Transverse colon (tissue), 4 donors: ENCODE measurements around the gene DIS3L2. TPM values are rescaled to one million over a fixed set of nuclear protein-coding genes. Genes with fewer than 3 reads are reported as not detected.

Source experiments
- DNase-seq: peaks from one replicate; pipeline ENCODE4 v3.0.0-alpha.2; 2019
- H3K27ac ChIP-seq, 4 donors: fragments of 200-600 bp; sonication (generic); 2 replicates each; pipeline ENCODE4 v1.5.1; 2016 to 2018; ENCODE audit warnings: inconsistent platforms in 4 of 4
- H3K27me3 ChIP-seq: fragments of 200-600 bp; sonication (generic); 2 replicates; pipeline ENCODE4 v1.5.1; 2017; ENCODE audit warnings: inconsistent platforms
- H3K36me3 ChIP-seq, 4 donors: fragments of 200-600 bp; sonication (generic); 2 replicates each; pipeline ENCODE4 v1.5.1; 2017 to 2019; ENCODE audit warnings: inconsistent platforms in 4 of 4
- H3K4me1 ChIP-seq, 4 donors: fragments of 200-600 bp; sonication (generic); 2 replicates each; pipeline ENCODE4 v1.5.1; 2017 to 2020; ENCODE audit warnings: inconsistent platforms in 4 of 4
- H3K4me3 ChIP-seq, 4 donors: fragments of 200-600 bp; sonication (generic); 1 replicate in 1 of 4; 2 replicates in 3 of 4; pipeline versions ENCODE4 v1.5.1 to v1.6.1; 2017 to 2019; ENCODE audit warnings: inconsistent platforms in 4 of 4
- H3K9me3 ChIP-seq, 2 donors: fragments of 200-600 bp; sonication (generic); 2 replicates each; pipeline ENCODE4 v1.5.1; 2017 to 2019; ENCODE audit warnings: inconsistent platforms in 2 of 2
- EP300 ChIP-seq: sonication (generic); formaldehyde crosslinking; IDR thresholded peaks from one replicate; pipeline ENCODE4 v1.6.1; 2017; ENCODE audit warnings: antibody characterized with exemption, low read depth
- POLR2A ChIP-seq: fragments of 450-650 bp; IDR thresholded peaks from one replicate; pipeline ENCODE4 v1.6.1; 2016; ENCODE audit warnings: antibody characterized with exemption, mild to moderate bottlenecking, moderate library complexity
- POLR2AphosphoS5 ChIP-seq, 3 donors: sonication (generic); formaldehyde crosslinking; IDR thresholded peaks; one replicate each; pipeline ENCODE4 v1.6.1; 2016; ENCODE audit warnings: antibody characterized with exemption in 3 of 3
- WGBS, 2 donors: methylation state at CpG; one replicate each; pipeline ENCODE4 v1.1.5; 2018; ENCODE audit warnings: low coverage in 1 of 2; 5-methylcytosine and 5-hydroxymethylcytosine counted together
- in situ Hi-C, 4 donors: fragments of 200-750 bp; cut with MboI; loops; one replicate each; pipeline versions ENCODE4 v1.15.0 to v1.15.1; 2017; ENCODE audit warnings: low sequenced_read_pairs in 3 of 4, low pct_ligation_motif_present in 1 of 4, low pct_unique_long_range_greater_than_20kb in 1 of 4
- intact Hi-C: fragments of 100-400 bp; cut with DNase I; formaldehyde crosslinking; loops from one replicate; pipeline ENCODE4 v1.15.1; 2023; ENCODE audit warnings: low total_unique reads
- total RNA-seq, 4 donors: library from RNA; depleted of rRNA; stranded (reverse); fragments of >200 nt; gene quantifications; one replicate each; pipeline ENCODE4 v1.1.0, GENCODE V29; 2016
- TF ChIP-seq, protein P1 (sequence below), 5 experiments: fragments of 200-600 bp in 3 of 5; fragments of 450-650 bp in 2 of 5; sonication (generic) in 3 of 5; IDR thresholded peaks; 1 replicate in 2 of 5; 2 replicates in 3 of 5; pipeline ENCODE4 v1.5.1; 2016 to 2017; ENCODE audit warnings: antibody characterized with exemption in 5 of 5, inconsistent platforms in 3 of 5, mild to moderate bottlenecking in 2 of 5, moderate library complexity in 1 of 5

DIS3L2 gene
- total RNA-seq, 4 donors from 2014 or later = 24.7 to 99.9 (median 51.2) TPM

DNA sequence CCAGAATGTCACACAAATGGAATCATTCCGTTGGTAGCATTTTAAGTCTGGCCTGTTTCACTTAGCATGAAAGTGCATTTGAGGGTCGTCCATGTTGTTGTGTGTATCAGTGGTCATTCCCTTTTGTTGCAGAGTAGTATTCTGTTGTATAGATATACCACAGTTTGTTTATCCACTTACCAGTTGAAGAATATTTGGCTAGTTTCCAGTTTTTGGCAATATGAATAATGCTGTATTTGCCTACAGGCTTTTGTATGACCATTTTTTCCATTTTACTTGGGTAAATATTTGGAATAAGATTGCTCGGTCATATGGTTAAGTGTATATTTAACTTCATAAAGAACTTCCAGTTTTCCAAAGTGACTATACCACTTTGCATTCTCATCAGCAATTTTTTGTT, 317.0 kb downstream of the DIS3L2 start:
- H3K4me1 ChIP-seq = no peaks in the 10 kb centered on the region
- no peak for TF ChIP-seq POLR2AphosphoS5 (IDR thresholded peaks at IDR 0.05)
- no peak for TF ChIP-seq POLR2A
- TF ChIP-seq EP300 = no peak
- TF ChIP-seq, protein P1, sequence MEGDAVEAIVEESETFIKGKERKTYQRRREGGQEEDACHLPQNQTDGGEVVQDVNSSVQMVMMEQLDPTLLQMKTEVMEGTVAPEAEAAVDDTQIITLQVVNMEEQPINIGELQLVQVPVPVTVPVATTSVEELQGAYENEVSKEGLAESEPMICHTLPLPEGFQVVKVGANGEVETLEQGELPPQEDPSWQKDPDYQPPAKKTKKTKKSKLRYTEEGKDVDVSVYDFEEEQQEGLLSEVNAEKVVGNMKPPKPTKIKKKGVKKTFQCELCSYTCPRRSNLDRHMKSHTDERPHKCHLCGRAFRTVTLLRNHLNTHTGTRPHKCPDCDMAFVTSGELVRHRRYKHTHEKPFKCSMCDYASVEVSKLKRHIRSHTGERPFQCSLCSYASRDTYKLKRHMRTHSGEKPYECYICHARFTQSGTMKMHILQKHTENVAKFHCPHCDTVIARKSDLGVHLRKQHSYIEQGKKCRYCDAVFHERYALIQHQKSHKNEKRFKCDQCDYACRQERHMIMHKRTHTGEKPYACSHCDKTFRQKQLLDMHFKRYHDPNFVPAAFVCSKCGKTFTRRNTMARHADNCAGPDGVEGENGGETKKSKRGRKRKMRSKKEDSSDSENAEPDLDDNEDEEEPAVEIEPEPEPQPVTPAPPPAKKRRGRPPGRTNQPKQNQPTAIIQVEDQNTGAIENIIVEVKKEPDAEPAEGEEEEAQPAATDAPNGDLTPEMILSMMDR (IDR thresholded peaks at IDR 0.05) = no peak
- in situ Hi-C loops = no loop called here
- H3K36me3 ChIP-seq = peaks cover 0 to 5% (median 0%) of the 10 kb centered on the region in 4 donors
- H3K27me3 ChIP-seq = no peaks in the 10 kb centered on the region
- no peaks in the 10 kb centered on the region for H3K9me3 ChIP-seq
- intact Hi-C loops = no loop called here
- no peak overlapping the region for H3K27ac ChIP-seq
- WGBS, 2 donors = 96 to 100% methylated on average over 1 to 3 of the region's 3 CpGs
- no peak overlapping the region for H3K4me3 ChIP-seq
- no peak for DNase-seq

DNA sequence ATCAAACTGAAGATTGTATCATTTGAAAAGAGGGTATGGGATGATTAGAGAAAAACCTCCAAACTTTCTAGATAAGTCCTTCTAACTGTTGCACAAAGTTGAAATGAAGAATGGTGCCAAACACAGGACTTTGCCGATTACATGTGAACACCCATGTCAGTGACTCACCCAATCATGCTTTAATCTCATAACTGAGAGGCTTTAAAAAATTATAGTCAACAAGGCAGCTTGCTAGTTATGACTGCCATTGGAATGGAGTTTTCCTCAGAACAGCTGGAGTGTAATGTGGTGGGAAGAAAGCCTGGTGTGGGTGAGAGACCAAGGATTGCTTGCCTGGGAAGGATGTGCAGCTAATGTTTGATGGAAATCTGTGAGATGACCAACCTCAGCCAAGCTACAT, 318.8 kb downstream of the DIS3L2 start:
- TF ChIP-seq POLR2AphosphoS5 (IDR thresholded peaks at IDR 0.05) = no peak
- no peak for TF ChIP-seq POLR2A
- no peak for TF ChIP-seq EP300
- TF ChIP-seq, protein P1 (IDR thresholded peaks at IDR 0.05) = no peak
- Histone ChIP-seq H3K4me3 (no peak overlapping the region), H3K27ac (no peak overlapping the region), H3K36me3 (peaks cover 0 to 5% (median 0%) of the 10 kb centered on the region in 4 donors), H3K9me3 (no peaks in the 10 kb centered on the region), H3K4me1 (no peaks in the 10 kb centered on the region), H3K27me3 (no peaks in the 10 kb centered on the region)
- 97 to 100% methylated on average over 1 of the region's 1 CpG for WGBS, 2 donors
- in situ Hi-C loops (no loop called here), intact Hi-C loops (no loop called here)
- DNase-seq = no peak

DNA sequence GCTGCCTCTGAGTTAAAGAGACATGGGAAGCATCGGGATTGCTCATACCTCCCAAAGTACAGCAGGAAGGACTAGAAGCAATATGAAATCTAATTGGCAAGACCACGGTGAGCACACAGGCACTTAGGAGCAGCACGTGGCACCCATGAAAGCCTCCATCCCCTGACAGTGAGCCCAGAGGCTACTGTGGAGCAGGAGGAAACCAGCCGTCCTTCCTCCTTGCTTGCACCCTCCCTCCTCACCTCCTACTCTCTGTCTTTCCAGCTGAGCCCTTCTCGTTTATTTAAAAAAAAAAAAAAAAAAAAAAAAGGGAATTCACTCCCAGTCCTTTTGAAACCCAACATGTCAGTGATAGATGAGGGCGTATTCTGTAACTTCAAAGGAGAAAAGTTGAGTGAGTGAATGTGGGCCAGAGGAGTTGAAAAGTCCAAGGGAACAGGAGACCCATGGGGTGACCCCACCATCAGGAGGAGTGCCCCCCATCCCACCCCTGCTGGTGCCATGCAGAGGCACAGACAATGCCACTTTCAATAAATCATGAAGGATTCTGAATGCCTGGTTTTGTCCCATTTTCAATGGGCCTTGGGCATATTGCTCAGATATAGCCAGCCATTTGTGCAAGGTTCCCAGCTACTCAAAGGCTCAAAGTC, 320.5 kb downstream of the DIS3L2 start:
- in situ Hi-C loops = no loop called here
- no peaks in the 10 kb centered on the region for H3K9me3 ChIP-seq
- 80 to 93% methylated on average over 3 to 6 of the region's 6 CpGs for WGBS, 2 donors
- TF ChIP-seq, protein P1 (IDR thresholded peaks at IDR 0.05) = no peak
- TF ChIP-seq POLR2AphosphoS5 (IDR thresholded peaks at IDR 0.05) (no peak), POLR2A (no peak), EP300 (no peak)
- no peaks in the 10 kb centered on the region for H3K27me3 ChIP-seq
- DNase-seq = no peak
- intact Hi-C loops = no loop called here
- no peak overlapping the region for H3K27ac ChIP-seq
- H3K4me1 ChIP-seq = no peaks in the 10 kb centered on the region
- no peak overlapping the region for H3K4me3 ChIP-seq
- H3K36me3 ChIP-seq = peaks cover 0 to 5% (median 0%) of the 10 kb centered on the region in 4 donors

DNA sequence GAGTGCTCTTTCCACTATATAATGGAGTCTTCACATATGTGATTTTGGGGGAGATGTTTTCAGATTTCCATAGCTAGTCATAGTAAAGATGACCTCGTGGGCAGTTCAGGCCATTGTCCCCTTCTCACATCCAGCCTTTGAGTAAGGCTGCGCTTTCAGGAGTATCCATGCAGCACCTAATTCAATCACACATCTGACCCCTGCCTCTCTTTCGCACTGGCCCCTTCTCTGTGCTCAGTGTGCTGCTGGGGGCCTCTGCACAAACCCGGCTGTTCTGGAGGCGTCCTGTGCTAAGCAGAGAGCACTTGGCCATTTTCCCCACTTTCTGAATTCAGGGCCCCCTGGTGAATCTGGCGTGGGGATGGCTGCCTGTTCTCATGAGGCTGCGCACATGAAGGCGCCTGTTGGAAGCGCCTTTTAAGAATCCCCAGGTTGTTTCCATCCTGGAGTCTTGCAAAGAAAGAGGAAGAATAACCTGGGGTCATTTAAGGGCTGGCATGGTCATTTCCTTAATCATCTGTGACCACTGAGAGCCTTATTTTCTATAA, 321.1 kb downstream of the DIS3L2 start:
- 96 to 100% methylated on average over 3 to 9 of the region's 9 CpGs for WGBS, 2 donors
- intact Hi-C loops = no loop called here
- Histone ChIP-seq H3K36me3 (peaks cover 0 to 5% (median 0%) of the 10 kb centered on the region in 4 donors), H3K4me3 (no peak overlapping the region), H3K27ac (no peak overlapping the region), H3K9me3 (no peaks in the 10 kb centered on the region), H3K27me3 (no peaks in the 10 kb centered on the region), H3K4me1 (no peaks in the 10 kb centered on the region)
- in situ Hi-C loops = no loop called here
- TF ChIP-seq, protein P1 (IDR thresholded peaks at IDR 0.05) = no peak
- TF ChIP-seq POLR2A (no peak), EP300 (no peak)
- DNase-seq = no peak
